C4-2B (cell line): ENCODE data around the gene RHPN2.

Source experiments
- CTCF ChIP-seq: fragments of 450-650 bp; conservative IDR thresholded peaks from 2 replicates; pipeline ENCODE4 v1.5.1; 2017; ENCODE audit warnings: mild to moderate bottlenecking
- ZFX ChIP-seq: fragments of 450-650 bp; IDR thresholded peaks from 2 replicates; pipeline ENCODE4 v1.6.1; 2017

DNA sequence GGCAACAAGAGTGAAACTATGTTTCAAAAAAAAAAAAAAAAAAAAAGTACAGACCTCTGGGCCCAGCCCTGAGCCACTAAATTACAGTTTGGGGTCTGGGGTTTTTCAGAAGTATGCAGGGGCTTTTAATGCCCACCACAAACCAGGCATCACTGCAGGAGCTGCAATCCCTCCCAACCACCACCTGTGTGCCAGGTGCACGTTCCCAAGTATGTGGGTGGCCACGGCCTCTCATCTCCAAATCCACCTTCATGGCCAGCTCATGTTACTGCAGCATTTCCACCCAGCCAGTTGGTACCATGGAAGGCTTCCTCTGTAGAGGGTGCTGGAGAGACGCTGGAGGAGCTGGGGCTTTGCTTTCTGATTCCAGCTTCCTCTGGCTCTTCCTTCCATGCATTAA, 119.4 kb downstream of the RHPN2 start:
- TF ChIP-seq CTCF (no peak), ZFX (no peak)
